ENCODE results near the gene WWOX.

WWOX gene

DNA sequence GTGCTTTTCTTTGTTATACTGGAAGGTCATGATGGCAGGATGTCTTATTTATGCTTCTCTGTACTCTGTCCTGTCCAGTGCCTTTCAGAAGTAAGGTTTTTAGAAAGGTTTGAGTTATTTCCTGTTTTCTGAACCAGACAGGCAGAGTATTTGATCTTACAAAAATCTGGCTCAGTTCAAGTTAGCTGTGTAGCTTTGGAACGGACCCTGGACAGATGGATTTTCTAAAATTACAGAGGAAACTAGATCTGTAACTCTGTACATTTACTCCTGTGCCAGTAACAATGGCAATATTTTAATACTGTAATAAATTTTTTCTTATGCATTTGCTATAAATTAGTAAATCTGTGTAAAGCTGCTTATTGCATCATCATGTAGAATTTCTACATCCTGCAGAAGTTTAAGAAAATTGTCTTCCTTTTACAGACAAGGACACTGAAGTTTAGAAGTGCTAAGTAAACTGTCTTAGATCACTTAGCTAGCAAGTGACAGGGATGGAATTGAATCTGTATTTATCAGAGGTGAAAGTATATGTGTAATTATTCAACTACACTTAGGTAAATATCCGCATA lies 347.6 kb downstream of the WWOX start:
- DNase-seq: no peak

DNA sequence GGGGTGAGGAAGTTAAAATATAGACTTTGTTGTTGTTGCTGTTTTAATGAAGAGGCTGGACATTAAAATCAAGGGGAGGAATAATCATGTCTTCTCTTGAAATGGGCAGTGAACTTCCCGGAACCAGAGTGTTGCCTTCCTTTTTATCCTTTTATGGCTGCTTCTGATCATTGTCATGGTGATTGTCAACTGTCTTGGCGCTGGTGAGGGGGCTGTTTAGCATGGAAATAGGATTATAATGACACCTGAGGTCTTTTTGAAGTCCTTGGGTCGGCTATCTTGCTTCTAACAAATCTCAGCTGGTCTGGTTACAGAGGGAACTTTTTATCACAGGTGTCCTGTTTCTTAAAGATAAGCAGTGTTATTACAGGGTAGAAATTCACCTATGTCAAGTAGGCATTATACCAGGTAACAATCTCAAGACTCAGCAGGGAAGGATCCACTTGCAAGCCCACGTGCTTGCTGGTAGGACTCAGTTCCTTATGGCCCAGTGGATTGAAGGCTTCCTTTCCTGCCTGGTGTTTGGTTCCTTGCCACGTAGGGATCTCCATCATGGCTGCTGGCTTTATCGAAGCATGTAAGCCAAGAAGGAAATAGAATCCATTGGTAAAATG lies 349.3 kb downstream of the WWOX start:
- DNase-seq: no peak

DNA sequence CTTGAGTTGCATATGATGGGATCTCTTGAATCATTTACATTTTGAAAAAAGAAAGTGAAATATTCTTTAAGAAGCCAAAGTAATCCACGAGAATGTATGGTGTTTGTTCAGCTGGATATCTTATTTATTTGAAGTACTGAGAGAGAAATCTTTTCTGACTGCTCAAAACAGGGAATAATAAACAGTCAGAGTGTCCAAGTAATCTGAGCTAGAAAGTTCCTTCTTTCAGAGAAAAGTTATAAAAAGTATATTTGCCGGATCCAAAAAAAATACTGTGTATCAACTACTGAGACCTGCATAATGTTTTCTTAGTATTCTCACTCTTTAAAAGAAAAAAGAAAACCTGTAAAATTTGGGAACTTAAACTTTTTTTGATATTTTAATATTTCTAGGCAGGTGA lies 350.8 kb downstream of the WWOX start:
- DNase-seq: no peak

DNA sequence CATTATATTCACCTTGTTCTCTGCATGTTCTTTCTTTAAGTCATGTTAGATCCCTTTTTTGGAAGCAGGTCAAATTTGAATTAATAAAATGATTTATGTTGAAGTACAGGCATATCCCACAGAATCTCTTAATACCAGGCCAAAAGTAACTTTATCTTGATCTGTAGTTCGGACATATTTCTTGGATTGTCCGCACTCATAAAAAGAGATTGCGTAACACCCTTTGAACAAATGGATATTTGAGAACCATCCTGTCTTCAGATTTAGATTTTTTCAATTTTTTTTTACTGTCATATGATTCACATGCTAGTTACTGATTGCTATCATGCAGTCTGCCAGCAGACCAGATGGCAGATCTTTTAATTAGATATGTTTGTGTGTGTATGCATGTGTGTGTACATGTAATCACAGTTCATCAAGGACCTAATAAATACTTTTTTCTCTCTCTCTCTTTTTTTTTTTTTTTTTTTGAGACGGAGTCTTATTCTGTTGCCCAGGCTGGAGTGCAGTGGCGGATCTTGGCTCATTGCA lies 352.6 kb downstream of the WWOX start:
- DNase-seq: no peak

DNA sequence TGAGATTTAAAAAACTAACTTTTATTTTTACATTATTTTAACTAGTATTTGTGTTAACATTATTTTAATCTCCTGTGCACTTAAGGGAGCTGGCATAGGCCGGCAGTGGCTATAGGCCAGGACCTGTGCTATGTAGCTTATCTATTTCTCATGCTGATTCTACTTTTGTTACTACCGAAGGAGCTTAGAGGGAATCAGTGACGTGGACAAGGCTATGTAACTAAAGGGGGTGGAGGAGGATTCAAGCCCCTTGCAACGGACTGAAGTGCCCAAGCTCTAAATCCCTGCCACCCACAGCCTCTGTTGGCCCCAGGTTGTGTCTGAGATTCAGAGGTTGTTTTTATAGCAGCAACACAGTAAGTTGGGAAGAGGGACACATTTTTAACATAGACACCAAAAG lies 356.4 kb downstream of the WWOX start:
- no peak for DNase-seq

DNA sequence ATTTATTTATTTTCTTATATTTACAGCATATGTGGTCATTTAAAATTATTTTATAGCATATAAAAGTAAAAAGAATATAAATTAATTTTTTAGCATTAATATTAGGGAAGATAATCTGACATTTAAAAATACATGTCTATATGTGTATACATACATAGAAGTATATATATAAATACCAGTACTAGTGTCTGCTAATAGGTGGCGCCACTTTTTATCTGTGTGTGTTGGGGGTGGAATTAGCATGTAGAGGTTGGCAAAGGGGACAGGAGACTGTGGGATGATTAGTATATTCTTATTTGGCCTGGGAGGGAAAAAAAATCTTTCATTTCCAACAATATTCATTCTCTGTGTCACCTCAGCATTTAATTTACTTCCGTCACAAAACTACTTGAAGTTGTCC lies 359.1 kb downstream of the WWOX start:
- no peak for DNase-seq

DNA sequence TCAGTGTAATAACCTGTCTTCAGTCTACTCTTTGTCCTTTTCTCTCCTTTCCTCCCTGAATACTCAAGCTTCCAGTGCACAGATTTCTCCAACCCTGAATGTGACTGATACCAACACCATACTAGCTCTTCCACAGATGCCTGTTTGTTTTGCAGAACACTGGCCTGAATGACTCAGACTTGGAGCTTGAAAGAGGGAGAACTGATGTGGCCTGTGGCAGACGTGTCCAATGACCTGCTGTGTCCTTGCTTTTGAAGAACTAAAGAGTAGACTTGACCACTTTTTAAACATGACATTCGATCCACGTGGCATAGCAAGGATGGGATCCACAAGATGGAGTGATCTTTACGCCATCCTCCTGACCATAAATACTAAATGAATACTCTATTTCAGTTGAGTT lies 361.0 kb downstream of the WWOX start:
- no peak for DNase-seq

DNA sequence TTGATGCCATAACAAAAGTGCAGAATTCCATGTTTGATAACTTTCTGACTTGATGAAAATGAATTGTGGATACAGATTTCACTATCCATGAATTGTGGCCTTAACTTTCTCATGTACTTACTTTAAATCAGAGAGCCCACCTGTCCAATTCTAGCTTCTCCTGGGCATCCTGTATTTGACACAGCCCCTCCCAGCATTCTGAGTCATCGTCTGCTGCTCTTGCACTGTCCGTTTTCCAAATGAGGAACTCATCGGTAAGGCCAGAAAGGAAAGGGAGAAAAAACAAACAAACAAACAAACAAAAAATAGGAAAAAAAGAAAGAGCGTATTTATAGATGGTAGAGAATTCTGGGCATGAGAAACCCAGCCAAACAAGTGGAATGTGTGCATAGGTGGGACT lies 361.6 kb downstream of the WWOX start:
- no peak for DNase-seq

DNA sequence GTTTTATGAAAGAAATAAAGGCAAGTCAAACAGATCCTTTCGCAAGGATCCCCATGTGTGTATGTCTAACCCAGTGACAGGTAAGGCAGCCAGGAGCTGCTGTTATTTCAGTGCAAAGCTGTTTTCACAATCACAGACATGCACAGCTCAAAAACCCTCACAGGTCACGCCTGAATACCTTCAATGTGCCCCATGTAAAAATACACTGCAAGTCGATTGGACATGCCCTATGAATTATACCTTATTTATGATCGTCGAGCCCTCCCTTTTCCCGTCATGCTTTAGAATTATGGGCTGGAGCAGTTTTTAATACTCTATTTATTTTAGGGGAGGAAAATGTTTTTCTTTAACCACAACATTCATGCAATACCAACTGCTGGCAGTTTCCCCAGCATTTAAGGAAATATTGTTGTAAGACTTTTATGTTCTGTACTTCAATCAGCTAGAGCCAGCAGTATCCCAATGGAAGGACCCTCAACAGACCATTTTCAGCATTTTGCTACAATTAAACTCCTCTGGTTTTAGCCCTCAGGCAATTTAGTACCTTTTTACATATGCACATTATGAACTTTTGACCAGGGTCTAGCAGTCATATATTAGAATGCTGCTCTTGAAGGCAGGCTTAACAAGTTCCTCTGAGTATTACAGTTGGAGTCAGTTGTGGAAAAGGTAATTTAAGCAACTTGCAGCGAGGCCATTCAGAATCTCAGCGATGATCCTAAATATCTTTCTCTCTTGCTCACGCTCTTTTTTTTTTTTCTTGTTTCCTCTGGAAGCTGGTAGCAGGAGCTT lies 362.2 kb downstream of the WWOX start:
- DNase-seq: no peak

DNA sequence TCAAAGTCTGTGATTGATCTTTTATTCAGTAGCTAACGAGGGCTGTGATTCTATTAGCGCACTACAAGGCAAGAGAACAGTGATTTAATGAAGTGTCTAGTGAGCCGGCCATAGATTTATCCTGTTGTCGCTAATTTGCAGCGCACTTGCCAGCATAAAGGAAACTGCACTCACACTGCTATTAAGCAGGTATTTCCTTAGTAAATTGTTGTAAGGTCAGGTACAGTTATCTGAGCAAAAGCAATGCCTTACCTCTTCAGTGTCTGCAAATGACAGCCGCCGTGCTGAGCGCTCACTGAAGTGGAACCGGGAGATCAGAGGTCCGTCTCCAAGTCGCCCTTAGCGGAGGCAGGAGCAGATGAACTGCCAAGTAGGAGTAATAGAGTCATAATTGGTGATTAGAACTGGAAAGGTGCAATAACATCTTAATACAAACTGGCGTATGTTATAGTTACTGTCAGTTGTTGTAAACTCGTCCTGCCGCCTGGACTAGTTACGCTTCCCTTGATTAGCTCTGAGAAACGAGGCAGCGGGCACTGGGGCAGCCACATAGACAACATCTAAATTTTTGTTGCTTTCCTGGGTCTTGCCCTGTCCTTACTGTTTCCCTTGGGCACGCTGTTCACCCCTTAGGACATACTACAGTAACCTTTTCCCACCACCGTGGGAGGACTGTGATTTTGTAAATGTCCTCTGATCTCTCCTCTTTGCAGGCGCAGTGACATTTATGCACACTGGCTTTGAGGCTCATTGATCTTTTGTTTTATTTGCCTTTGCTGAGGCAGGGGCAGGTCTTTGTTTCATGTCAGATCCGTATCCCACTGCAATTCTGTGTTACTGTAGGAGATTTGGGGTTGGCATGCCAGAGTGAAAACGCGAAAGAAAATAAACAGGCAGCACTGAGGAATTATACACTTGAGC lies 363.1 kb downstream of the WWOX start:
- no peak for DNase-seq

DNA sequence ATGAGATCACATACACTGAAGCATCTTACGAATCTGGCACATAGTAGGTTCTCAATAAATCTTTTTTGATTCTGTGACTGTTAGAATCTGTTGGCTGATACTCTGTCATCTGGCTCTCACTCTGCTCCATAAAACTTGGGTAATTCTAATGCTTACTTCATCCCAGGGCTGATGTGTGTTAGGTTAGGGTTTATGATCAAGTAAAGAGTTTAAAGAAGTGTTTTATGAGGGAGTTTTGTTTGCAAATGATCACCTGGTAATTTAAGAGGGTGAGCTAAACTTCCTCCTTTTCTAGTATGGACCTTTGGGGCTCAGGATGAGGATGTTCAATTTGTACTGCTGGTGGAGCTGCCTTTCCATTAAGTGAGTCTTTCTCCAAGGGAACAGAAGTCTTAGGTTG lies 364.1 kb downstream of the WWOX start:
- DNase-seq: no peak

DNA sequence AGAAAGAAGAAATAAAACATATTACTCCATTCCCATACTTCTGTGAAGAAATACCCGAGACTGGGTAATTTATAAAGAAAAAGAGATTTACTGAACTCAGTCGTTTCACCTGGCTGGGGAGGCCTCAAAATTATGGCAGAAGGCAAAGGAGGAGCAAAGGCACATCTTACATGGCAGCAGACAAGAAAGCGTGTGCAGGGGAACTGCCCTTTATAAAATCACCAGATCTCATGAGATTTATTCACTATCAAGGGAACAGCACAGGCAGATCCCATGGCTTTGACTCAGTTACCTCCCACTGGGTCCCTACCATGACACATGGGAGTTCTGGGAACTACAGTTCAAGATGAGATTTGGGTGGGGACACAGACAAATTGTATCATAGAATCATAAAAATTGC lies 365.4 kb downstream of the WWOX start:
- DNase-seq: no peak

DNA sequence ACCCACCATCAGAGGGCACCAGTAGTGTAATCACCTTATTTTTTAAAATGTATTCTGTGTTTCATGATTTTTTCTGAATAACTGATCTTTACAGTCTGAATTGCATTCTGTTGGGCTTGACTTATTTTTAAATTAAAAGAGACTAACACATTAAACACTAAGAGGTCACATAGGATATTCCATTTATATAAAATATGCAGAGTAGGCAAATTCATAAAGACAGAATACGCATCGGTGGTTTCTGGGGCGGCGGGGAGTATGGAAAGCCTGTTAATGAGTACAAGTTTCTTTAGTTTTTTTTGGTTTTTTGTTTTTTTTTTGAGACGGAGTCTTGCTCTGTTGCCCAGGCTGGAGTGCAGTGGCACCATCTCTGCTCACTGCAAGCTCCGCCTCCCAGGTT lies 366.3 kb downstream of the WWOX start:
- no peak for DNase-seq

DNA sequence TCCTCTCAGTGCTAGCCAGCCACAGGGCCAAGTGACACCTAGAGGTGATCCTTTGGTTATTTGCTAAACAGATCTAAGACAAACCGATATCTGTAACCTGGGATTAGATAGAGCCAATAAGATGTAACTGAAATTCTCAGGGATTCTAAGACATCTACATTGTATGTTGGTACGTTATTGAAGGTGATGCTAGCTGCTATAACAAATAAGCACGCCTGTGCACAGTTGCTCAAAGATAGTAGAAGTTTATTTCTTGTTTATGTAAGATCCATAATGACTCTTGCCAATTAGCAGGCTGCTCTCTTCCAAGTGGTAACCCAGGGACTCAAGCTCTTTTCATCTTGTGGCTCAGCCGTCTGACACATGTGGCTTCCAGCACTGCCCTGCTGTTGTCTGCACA lies 370.3 kb downstream of the WWOX start:
- DNase-seq: no peak

DNA sequence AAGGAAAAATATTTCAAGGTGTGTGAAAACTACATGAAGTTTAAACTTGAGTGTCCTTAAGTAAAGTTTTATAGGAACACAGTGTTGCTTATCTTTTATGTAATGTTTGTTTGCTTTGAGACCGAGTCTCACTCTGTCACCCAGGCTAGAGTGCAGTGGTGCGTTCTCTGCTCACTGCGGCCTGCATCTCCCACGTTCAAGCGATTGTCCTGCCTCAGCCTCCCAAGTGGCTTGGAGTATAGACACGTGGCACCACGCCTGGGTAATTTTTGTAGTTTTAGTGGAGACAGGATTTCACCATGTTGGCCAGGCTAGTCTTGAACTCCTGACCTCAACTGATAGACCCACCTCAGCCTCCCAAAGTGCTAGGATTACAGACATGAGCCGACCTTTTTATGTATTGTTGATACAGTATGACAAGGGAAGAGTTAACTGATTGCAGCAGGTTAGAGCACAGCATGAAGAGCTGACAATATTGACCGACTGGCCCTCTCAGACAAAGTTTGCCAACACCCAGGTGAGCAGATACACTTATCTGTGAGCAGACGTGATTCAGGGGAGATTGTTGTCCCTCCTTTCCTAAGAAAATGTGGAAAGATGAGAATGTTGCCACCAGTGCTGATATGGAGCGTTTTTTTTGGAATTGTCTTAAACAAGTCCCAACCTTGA lies 373.7 kb downstream of the WWOX start:
- DNase-seq: no peak

DNA sequence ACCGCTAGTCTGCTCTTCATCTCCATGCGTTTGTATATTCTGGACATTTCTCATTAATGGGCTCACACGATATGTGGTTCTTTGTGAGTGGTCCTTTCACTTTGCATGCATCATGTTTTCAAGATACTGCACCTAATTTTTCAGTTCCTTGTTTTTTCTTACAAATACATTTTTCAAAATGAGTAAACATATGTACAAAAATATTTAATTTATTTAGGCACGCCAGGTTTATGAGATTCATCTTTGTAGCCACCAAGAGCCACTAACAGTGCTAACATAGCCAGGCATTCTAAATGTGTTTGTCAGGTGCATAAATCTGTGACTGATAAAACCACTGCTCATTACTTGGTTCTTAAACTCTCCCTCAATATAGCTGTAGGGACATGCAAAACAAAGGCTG lies 375.3 kb downstream of the WWOX start:
- no peak for DNase-seq

DNA sequence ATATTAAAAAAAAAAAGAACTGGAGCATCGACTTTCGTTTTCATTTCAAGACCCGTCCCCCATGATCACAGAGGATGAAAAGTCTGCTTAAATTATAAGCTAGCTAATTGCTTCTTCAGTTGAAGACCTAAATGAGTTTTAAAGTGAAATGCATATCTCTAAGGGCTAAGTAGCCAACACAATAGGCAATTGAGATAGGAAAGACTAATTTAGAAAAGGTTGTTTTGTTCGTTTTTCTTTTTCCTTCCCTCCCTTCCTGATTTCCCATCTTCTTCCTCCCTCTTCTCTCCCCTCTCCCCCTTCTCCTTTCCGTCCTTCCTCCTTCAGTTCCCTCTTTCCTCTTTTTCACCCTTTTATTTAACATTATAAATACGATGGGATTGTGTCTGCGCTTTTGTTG lies 377.2 kb downstream of the WWOX start:
- peak; percentile 5 for DNase-seq

DNA sequence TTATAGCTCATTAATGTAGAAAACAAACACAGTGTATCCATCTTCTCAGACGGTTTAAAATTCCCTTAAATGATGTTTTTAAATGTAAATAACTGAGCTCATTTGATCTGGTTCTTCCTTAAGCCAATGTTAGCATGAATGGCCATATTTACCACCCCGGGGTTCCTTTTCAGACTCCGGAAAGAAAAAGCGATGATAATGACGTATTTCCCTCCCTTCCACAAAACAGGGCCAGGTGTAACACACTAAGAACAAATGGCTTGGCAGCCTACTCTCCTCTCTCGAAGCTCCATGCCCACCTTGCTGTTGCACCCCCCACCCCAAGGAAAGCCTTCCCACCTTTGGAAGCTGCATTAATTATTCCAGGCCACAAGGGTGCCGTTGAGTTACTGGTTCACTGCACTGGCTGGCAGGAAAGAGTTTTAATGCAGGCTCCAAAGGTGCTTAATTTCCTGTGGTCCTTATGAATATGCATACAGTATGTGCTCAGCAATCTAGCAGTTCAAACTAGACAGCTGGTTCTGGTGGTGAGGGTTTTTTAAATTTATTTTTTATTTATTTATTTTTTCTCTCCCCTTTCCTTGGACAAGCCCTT lies 378.9 kb downstream of the WWOX start:
- peak; percentile 45 for DNase-seq

DNA sequence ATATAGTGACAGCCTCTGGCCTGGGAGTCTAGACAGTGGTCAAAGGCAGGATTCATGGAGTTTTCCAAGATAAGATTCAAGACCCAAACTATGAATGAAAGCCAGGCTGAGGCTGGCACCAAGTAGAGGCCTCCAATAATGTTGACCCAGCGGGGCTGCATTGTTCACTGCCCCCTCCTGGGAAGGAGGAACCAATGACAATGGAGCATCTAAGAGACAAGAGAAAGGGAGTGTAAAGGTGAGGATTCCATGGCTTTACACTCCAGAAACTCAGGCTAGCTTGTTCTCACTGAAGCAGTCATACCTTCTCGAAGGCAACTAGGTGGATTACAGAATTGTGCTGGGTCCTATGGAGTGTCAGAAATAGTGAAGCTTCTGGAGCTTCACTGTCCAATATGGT lies 380.3 kb downstream of the WWOX start:
- DNase-seq: no peak

DNA sequence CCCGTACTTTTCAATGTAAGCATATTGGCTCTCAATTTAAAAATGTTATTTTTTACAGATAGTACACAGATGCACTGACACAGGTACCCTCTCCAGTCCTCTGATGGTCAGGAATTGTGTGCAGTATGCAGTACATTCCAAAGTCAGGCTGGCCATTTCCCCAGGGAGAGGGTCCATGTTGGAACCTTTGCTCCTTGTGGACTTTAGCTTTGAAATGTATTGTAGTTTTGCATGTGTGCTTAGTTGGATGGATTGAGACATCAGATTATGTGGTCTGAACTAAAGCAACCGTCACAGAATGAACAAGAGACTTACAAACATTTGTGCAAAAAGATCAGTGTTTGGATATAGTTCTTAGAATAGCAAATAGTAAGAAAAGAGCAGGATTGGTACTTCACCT lies 381.1 kb downstream of the WWOX start:
- DNase-seq: no peak

DNA sequence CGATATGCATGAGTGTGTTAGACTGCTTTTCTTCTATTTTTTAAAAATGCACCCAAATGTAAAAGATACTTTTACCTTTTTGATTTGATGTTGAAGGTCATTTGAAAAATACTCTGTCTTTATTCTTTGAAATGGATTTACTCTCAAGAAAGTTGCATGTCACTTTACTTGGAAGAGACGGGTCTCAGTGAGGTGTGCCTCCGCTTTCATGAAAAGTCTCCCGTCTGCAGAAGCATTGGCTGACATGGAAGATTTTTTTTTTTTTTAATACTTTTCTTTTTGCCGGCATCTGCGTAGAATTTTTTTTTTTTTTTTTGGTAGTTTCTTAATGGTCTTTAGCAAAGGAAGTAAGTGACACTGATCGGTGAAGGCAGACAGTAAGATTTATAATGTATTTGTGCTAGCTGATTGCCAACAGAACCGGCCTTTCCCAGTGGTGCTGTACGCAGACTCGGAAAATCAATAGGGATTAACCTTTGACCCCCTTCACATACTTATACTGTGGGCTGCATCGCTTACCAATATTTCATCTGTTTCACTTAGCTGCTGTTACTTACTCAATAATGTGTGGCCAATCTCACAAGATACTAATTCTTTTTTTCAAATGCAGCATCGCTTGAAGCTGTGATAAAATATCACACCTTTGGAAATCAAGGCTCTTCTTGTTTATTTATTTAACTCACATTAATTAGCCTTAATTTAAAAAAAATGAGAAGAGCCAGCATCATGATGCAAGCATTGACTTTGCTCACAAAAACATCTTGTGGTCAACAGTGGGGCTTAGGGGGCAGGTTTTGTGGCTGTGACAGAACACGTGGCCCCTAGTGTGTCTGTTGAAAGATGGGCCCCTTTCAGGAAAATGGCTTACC lies 383.9 kb downstream of the WWOX start:
- no peak for DNase-seq

All from NCI-H1436 (cell line).